ENCODE results near the gene LGALS4.

LGALS4 gene

DNA sequence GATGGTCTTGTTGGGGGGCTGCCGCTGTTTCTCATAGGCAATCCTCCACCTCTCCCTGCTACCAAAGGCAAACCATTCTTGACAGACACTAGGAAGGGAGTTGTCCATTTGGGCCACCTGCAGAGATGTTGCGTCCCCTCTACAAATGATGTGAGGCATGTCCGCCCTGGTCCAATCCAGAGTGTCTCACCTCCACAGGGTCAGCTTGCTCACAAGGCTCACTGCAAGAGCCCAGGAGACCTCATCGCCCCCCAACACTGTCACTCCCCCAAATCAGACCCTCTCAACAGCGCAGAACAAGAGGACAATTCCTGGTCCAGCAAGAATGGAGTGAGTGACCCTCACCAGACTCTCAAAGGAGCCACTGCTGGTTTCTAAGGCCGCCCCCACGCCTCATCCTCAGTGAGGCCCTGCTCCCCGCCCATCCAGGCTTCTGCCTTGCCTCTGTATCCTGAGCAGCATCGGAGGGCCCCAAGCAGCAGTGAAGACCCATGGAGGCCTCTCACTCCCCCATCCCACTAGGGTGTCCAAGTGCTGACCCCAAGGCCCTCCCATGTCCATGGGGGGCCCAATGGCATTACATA, 30.5 kb upstream of the LGALS4 start:
- Histone ChIP-seq H3K9ac (ENCODE audit: low read length) (no peak overlapping the region), H3K9me2 (replicated peaks; ENCODE audit: insufficient read depth, low read length) (no peaks in the 10 kb centered on the region), H3K9me3 (replicated peaks; ENCODE audit: insufficient read depth, low read length) (no peaks in the 10 kb centered on the region), H4K20me1 (ENCODE audit: insufficient read depth, low read length) (peaks cover 13% of the 10 kb centered on the region), H2AFZ (ENCODE audit: low read length) (no peak overlapping the region), H3F3A (ENCODE audit: insufficient read depth, low read length) (peaks cover 31% of the 10 kb centered on the region), H3K79me2 (ENCODE audit: low read length) (peaks cover 74% of the 10 kb centered on the region), H3K4me3 (ENCODE audit: low read length) (no peak overlapping the region), H3K4me1 (ENCODE audit: low read length) (0 out of 2 replicates have a peak, but pooled peaks cover under 1% of the 10 kb centered on the region), H3K27me3 (replicated peaks; ENCODE audit: insufficient read depth, low read length) (no peaks in the 10 kb centered on the region), H3K27ac (ENCODE audit: low read length) (no peak overlapping the region), H3K4me2 (ENCODE audit: low read depth, low read length) (no peak overlapping the region), H3K36me3 (replicated peaks; ENCODE audit: insufficient read depth, low read length) (peaks cover 59% of the 10 kb centered on the region)
- DNase-seq: no peak
- TF ChIP-seq, protein P1, sequence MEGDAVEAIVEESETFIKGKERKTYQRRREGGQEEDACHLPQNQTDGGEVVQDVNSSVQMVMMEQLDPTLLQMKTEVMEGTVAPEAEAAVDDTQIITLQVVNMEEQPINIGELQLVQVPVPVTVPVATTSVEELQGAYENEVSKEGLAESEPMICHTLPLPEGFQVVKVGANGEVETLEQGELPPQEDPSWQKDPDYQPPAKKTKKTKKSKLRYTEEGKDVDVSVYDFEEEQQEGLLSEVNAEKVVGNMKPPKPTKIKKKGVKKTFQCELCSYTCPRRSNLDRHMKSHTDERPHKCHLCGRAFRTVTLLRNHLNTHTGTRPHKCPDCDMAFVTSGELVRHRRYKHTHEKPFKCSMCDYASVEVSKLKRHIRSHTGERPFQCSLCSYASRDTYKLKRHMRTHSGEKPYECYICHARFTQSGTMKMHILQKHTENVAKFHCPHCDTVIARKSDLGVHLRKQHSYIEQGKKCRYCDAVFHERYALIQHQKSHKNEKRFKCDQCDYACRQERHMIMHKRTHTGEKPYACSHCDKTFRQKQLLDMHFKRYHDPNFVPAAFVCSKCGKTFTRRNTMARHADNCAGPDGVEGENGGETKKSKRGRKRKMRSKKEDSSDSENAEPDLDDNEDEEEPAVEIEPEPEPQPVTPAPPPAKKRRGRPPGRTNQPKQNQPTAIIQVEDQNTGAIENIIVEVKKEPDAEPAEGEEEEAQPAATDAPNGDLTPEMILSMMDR (IDR thresholded peaks at IDR 0.05; ENCODE audit: low read length): no peak
- no peak for TF ChIP-seq EZH2phosphoT487 (IDR thresholded peaks at IDR 0.05; ENCODE audit: low read length)
- TF ChIP-seq EZH2 (optimal IDR thresholded peaks at IDR 0.05; ENCODE audit: low read depth, low read length): no peak

GRCh38 chr19:38842439-38843174, 29.9 kb upstream of the LGALS4 start:
- no peaks in the 10 kb centered on the region for H3K9me2 ChIP-seq (replicated peaks; ENCODE audit: insufficient read depth, low read length)
- H3K9me3 ChIP-seq (replicated peaks; ENCODE audit: insufficient read depth, low read length): no peaks in the 10 kb centered on the region
- H3K27ac ChIP-seq (ENCODE audit: low read length): no peak overlapping the region
- H3K4me1 ChIP-seq (ENCODE audit: low read length): no peaks in the 10 kb centered on the region
- no peak for TF ChIP-seq EZH2phosphoT487 (IDR thresholded peaks at IDR 0.05; ENCODE audit: low read length)
- no peak for TF ChIP-seq EZH2 (optimal IDR thresholded peaks at IDR 0.05; ENCODE audit: low read depth, low read length)
- TF ChIP-seq, protein P1 (IDR thresholded peaks at IDR 0.05; ENCODE audit: low read length): no peak
- no peak overlapping the region for H3K9ac ChIP-seq (ENCODE audit: low read length)
- no peak overlapping the region for H2AFZ ChIP-seq (ENCODE audit: low read length)
- peaks cover 33% of the 10 kb centered on the region for H3F3A ChIP-seq (ENCODE audit: insufficient read depth, low read length)
- H3K79me2 ChIP-seq (ENCODE audit: low read length): peaks cover 68% of the 10 kb centered on the region
- peaks cover 13% of the 10 kb centered on the region for H4K20me1 ChIP-seq (ENCODE audit: insufficient read depth, low read length)
- no peak overlapping the region for H3K4me2 ChIP-seq (ENCODE audit: low read depth, low read length)
- H3K27me3 ChIP-seq (replicated peaks; ENCODE audit: insufficient read depth, low read length): no peaks in the 10 kb centered on the region
- peaks cover 62% of the 10 kb centered on the region for H3K36me3 ChIP-seq (replicated peaks; ENCODE audit: insufficient read depth, low read length)
- DNase-seq: no peak
- H3K4me3 ChIP-seq (ENCODE audit: low read length): no peak overlapping the region

DNA sequence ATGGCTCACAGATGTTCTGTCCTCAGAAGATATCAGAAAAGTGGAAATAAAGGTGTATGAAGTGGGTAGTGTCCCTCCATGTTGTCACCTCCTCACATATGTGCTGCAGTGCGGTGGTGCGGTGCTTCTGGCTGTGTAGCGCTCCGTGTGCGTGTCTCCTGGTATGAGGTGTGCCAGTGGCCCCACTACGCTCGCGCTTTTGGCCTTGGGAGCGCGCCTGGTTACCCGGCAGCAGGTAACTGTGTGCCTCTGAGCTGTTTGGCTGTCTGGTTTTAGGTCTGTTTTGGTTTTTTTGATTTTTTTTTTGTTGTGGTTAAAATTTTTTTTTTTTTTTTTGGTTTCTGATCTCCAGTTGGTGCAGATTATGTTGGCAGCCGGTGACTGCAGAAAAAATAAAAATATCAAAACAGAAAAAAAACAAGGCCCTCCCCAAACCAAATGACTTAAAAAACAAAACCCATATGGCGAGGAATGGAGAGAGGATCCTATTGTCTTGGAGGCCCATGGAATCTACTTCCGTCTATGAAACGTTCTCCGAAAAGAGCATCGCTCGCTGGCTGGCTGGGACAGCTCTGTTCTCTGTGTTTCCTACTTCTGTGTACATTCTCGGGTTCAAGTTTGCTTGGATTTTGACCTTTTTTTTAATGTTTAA, 29.2 kb upstream of the LGALS4 start:
- H3K4me3 ChIP-seq (ENCODE audit: low read length): no peak overlapping the region
- H2AFZ ChIP-seq (ENCODE audit: low read length): no peak overlapping the region
- no peak overlapping the region for H3K4me2 ChIP-seq (ENCODE audit: low read depth, low read length)
- H3K9me3 ChIP-seq (replicated peaks; ENCODE audit: insufficient read depth, low read length): no peaks in the 10 kb centered on the region
- no peaks in the 10 kb centered on the region for H3K27me3 ChIP-seq (replicated peaks; ENCODE audit: insufficient read depth, low read length)
- TF ChIP-seq EZH2phosphoT487 (IDR thresholded peaks at IDR 0.05; ENCODE audit: low read length) (no peak), EZH2 (optimal IDR thresholded peaks at IDR 0.05; ENCODE audit: low read depth, low read length) (no peak)
- TF ChIP-seq, protein P1 (IDR thresholded peaks at IDR 0.05; ENCODE audit: low read length): no peak
- no peak overlapping the region for H3K9ac ChIP-seq (ENCODE audit: low read length)
- H3K79me2 ChIP-seq (ENCODE audit: low read length): peaks cover 61% of the 10 kb centered on the region
- H3K36me3 ChIP-seq (replicated peaks; ENCODE audit: insufficient read depth, low read length): peaks cover 60% of the 10 kb centered on the region
- no peak overlapping the region for H3K27ac ChIP-seq (ENCODE audit: low read length)
- peaks cover 13% of the 10 kb centered on the region for H4K20me1 ChIP-seq (ENCODE audit: insufficient read depth, low read length)
- H3K4me1 ChIP-seq (ENCODE audit: low read length): no peaks in the 10 kb centered on the region
- H3F3A ChIP-seq (ENCODE audit: insufficient read depth, low read length): peaks cover 39% of the 10 kb centered on the region
- no peaks in the 10 kb centered on the region for H3K9me2 ChIP-seq (replicated peaks; ENCODE audit: insufficient read depth, low read length)
- no peak for DNase-seq

Data from MM.1S (cell line).